KMS-11 (cell line): ENCODE data around the gene DACT3.

Source experiments
- H2AFZ ChIP-seq: fragments of 200-600 bp; sonication (generic); 2 replicates; pipeline ENCODE4 v1.6.1; 2016; ENCODE audit warnings: antibody characterized with exemption, mixed run types, low read depth
- H3K27ac ChIP-seq: fragments of 200-600 bp; sonication (generic); 2 replicates; pipeline ENCODE4 v1.6.1; 2016; ENCODE audit warnings: mild to moderate bottlenecking, mixed run types
- H3K27me3 ChIP-seq: fragments of 200-600 bp; sonication (generic); 2 replicates; pipeline ENCODE4 v1.6.1; 2017; ENCODE audit warnings: mild to moderate bottlenecking, low read depth, mixed run types, moderate library complexity; ENCODE audit not compliant: insufficient read depth
- H3K36me3 ChIP-seq: fragments of 200-600 bp; sonication (generic); 2 replicates; pipeline ENCODE4 v1.6.1; 2017; ENCODE audit warnings: mild to moderate bottlenecking, mixed run types; ENCODE audit not compliant: insufficient read depth
- H3K4me1 ChIP-seq: fragments of 200-600 bp; sonication (generic); 2 replicates; pipeline ENCODE4 v1.6.1; 2016; ENCODE audit warnings: mild to moderate bottlenecking, low read depth, mixed run types; ENCODE audit not compliant: poor library complexity, severe bottlenecking
- H3K4me2 ChIP-seq: fragments of 200-600 bp; sonication (generic); 2 replicates; pipeline ENCODE4 v1.7.0; 2016; ENCODE audit warnings: mild to moderate bottlenecking, mixed run types
- H3K4me3 ChIP-seq: fragments of 200-600 bp; sonication (generic); IDR thresholded peaks from 2 replicates; pipeline ENCODE4 v1.6.1; 2017; ENCODE audit warnings: low read depth, low read length, mixed read lengths; ENCODE audit not compliant: insufficient read depth
- H3K79me2 ChIP-seq: fragments of 200-600 bp; sonication (generic); 2 replicates; pipeline ENCODE4 v1.6.1; 2016; ENCODE audit warnings: low read depth, mixed run types; ENCODE audit not compliant: insufficient read depth
- H3K9ac ChIP-seq: fragments of 200-600 bp; sonication (generic); 2 replicates; pipeline ENCODE4 v1.6.1; 2016; ENCODE audit warnings: mild to moderate bottlenecking, mixed run types
- H4K20me1 ChIP-seq: fragments of 200-600 bp; sonication (generic); 2 replicates; pipeline ENCODE4 v1.6.1; 2016; ENCODE audit warnings: mild to moderate bottlenecking, mixed run types; ENCODE audit not compliant: insufficient read depth
- CTCF ChIP-seq: fragments of 200-600 bp; sonication (generic); conservative IDR thresholded peaks from 2 replicates; pipeline ENCODE4 v1.6.1; 2017; ENCODE audit warnings: low read depth, mild to moderate bottlenecking, antibody characterized with exemption, low read length, moderate library complexity, mixed read lengths

Gene DACT3

GRCh38 chr19:46599716-46600373 is 61.1 kb downstream of the DACT3 start:
- H3K9ac ChIP-seq, result peak overlapping the region; percentile 99; the same call in 1 of the 2 replicates

GRCh38 chr19:46598372-46598917 is 62.5 kb downstream of the DACT3 start:
- H3K4me2 ChIP-seq, result no peak overlapping the region
- H3K9ac ChIP-seq, result no peak overlapping the region
- H3K27ac ChIP-seq, result no peak overlapping the region
- no peaks in the 10 kb centered on the region for H3K36me3 ChIP-seq
- TF ChIP-seq CTCF, result no peak
- H3K79me2 ChIP-seq, result peaks cover 19% of the 10 kb centered on the region; the same call in 1 of the 2 replicates
- peaks cover 12% of the 10 kb centered on the region for H3K4me1 ChIP-seq
- H3K27me3 ChIP-seq, result no peaks in the 10 kb centered on the region
- 0 out of 2 replicates have a peak, but pooled peaks cover 2% of the 10 kb centered on the region for H4K20me1 ChIP-seq
- no peak overlapping the region for H2AFZ ChIP-seq
- H3K4me3 ChIP-seq, result no peak overlapping the region

More at GRCh38 chr19:46599716-46600373, 61.1 kb downstream of the DACT3 start:
- Histone ChIP-seq H3K4me3 (no peak overlapping the region), H4K20me1 (peaks cover 4% of the 10 kb centered on the region; the same call in 1 of the 2 replicates), H3K4me2 (peak overlapping the region; percentile 30), H3K27me3 (no peaks in the 10 kb centered on the region), H3K27ac (0 out of 2 replicates have a peak overlapping the region, but pooled peaks have one; percentile 98), H2AFZ (peak overlapping the region; percentile 86), H3K36me3 (no peaks in the 10 kb centered on the region), H3K79me2 (peaks cover 32% of the 10 kb centered on the region; the same call in 1 of the 2 replicates), H3K4me1 (peaks cover 21% of the 10 kb centered on the region)
- TF ChIP-seq CTCF, result no peak
